Measurements from ENCODE around the gene SYNJ2.

GRCh38 chr6:158048589-158048988 is 66.9 kb downstream of the SYNJ2 start:
- TF ChIP-seq, protein P1, sequence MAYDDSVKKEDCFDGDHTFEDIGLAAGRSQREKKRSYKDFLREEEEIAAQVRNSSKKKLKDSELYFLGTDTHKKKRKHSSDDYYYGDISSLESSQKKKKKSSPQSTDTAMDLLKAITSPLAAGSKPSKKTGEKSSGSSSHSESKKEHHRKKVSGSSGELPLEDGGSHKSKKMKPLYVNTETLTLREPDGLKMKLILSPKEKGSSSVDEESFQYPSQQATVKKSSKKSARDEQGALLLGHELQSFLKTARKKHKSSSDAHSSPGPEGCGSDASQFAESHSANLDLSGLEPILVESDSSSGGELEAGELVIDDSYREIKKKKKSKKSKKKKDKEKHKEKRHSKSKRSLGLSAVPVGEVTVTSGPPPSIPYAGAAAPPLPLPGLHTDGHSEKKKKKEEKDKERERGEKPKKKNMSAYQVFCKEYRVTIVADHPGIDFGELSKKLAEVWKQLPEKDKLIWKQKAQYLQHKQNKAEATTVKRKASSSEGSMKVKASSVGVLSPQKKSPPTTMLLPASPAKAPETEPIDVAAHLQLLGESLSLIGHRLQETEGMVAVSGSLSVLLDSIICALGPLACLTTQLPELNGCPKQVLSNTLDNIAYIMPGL (CRISPR knock-in tag; IDR thresholded peaks at IDR 0.05; ENCODE audit: borderline replicate concordance) = no peak
- TF ChIP-seq, protein P2, sequence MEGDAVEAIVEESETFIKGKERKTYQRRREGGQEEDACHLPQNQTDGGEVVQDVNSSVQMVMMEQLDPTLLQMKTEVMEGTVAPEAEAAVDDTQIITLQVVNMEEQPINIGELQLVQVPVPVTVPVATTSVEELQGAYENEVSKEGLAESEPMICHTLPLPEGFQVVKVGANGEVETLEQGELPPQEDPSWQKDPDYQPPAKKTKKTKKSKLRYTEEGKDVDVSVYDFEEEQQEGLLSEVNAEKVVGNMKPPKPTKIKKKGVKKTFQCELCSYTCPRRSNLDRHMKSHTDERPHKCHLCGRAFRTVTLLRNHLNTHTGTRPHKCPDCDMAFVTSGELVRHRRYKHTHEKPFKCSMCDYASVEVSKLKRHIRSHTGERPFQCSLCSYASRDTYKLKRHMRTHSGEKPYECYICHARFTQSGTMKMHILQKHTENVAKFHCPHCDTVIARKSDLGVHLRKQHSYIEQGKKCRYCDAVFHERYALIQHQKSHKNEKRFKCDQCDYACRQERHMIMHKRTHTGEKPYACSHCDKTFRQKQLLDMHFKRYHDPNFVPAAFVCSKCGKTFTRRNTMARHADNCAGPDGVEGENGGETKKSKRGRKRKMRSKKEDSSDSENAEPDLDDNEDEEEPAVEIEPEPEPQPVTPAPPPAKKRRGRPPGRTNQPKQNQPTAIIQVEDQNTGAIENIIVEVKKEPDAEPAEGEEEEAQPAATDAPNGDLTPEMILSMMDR (IDR thresholded peaks at IDR 0.05) = no peak
- no peak for TF ChIP-seq CHD4 (IDR thresholded peaks at IDR 0.05; ENCODE audit: borderline replicate concordance)
- no peak for TF ChIP-seq POLR2A (IDR thresholded peaks at IDR 0.05; ENCODE audit: low read length)
- TF ChIP-seq, protein P3, sequence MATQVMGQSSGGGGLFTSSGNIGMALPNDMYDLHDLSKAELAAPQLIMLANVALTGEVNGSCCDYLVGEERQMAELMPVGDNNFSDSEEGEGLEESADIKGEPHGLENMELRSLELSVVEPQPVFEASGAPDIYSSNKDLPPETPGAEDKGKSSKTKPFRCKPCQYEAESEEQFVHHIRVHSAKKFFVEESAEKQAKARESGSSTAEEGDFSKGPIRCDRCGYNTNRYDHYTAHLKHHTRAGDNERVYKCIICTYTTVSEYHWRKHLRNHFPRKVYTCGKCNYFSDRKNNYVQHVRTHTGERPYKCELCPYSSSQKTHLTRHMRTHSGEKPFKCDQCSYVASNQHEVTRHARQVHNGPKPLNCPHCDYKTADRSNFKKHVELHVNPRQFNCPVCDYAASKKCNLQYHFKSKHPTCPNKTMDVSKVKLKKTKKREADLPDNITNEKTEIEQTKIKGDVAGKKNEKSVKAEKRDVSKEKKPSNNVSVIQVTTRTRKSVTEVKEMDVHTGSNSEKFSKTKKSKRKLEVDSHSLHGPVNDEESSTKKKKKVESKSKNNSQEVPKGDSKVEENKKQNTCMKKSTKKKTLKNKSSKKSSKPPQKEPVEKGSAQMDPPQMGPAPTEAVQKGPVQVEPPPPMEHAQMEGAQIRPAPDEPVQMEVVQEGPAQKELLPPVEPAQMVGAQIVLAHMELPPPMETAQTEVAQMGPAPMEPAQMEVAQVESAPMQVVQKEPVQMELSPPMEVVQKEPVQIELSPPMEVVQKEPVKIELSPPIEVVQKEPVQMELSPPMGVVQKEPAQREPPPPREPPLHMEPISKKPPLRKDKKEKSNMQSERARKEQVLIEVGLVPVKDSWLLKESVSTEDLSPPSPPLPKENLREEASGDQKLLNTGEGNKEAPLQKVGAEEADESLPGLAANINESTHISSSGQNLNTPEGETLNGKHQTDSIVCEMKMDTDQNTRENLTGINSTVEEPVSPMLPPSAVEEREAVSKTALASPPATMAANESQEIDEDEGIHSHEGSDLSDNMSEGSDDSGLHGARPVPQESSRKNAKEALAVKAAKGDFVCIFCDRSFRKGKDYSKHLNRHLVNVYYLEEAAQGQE (IDR thresholded peaks at IDR 0.05) = no peak
- TF ChIP-seq HDAC2 (IDR thresholded peaks at IDR 0.05) = no peak
- TF ChIP-seq, protein P4, sequence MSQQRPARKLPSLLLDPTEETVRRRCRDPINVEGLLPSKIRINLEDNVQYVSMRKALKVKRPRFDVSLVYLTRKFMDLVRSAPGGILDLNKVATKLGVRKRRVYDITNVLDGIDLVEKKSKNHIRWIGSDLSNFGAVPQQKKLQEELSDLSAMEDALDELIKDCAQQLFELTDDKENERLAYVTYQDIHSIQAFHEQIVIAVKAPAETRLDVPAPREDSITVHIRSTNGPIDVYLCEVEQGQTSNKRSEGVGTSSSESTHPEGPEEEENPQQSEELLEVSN (IDR thresholded peaks at IDR 0.05; ENCODE audit: borderline replicate concordance, low read depth) = no peak
- TF ChIP-seq KDM1A (IDR thresholded peaks at IDR 0.05; ENCODE audit: low read depth) = no peak
- no peak for TF ChIP-seq SREBF2 (IDR thresholded peaks at IDR 0.05)
- no peak for TF ChIP-seq BHLHE40 (IDR thresholded peaks at IDR 0.05; ENCODE audit: low read depth, low read length)
- TF ChIP-seq HES2 (IDR thresholded peaks at IDR 0.05) = no peak
- TF ChIP-seq CHD2 (IDR thresholded peaks at IDR 0.05; ENCODE audit: low read length, partially characterized antibody) = no peak
- TF ChIP-seq, protein P5, sequence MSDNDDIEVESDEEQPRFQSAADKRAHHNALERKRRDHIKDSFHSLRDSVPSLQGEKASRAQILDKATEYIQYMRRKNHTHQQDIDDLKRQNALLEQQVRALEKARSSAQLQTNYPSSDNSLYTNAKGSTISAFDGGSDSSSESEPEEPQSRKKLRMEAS (IDR thresholded peaks at IDR 0.05) = no peak
- no peak for TF ChIP-seq EP300 (IDR thresholded peaks at IDR 0.05)
